ENCODE data around the gene SV2B.

SV2B gene

GRCh38 chr15:91196127-91196526, 96.1 kb downstream of the SV2B start:
- DNase-seq (ENCODE audit: low read depth): no peak
- no peak overlapping the region for H3K4me3 ChIP-seq (ENCODE audit: low read depth, low read length)
- no peak for TF ChIP-seq CTCF (IDR thresholded peaks at IDR 0.05; ENCODE audit: low read depth, low read length, missing control alignments)

DNA sequence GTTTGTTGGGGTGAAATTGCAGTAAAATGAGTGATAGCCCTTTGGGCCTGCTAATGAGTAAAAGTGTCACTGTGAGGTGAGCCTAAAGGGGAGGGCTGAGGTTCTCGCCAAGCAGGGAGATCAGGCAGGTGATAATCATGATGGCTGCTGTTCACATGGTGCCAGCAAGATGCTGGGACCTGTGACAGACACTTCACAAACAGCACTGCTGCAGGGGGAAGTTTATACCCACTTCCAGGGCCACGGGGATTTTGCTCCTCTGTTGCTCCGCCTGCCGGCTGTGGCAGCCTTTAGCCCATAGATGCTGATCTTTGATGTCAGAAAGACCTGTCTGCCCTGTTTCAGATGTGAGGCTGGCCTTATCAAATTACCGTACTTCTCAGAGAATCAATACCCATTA, 96.7 kb downstream of the SV2B start:
- no peak for TF ChIP-seq CTCF (IDR thresholded peaks at IDR 0.05; ENCODE audit: low read depth, low read length, missing control alignments)
- H3K4me3 ChIP-seq (ENCODE audit: low read depth, low read length): no peak overlapping the region
- DNase-seq (ENCODE audit: low read depth): no peak

DNA sequence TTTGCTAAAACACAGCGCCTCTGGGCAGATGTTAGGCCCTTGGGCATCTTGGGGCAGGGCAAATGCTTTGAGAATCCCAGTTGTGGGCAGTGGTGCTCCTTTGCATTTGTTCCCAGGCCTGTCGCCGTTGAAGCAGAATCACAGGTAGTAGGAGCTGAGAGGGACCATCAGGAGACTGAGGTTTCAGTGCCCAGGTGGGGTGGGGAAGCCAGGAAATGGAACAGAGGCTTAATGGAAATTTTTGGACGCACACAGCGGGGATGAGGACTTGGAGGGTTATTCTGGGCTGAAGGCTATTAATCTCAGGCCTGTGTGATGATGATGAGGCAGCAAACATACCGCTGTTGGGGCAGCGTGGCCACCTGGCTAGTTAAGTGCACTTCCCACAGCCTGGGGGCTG, 99.5 kb downstream of the SV2B start:
- no peak overlapping the region for H3K4me3 ChIP-seq (ENCODE audit: low read depth, low read length)
- no peak for DNase-seq (ENCODE audit: low read depth)
- TF ChIP-seq CTCF (IDR thresholded peaks at IDR 0.05; ENCODE audit: low read depth, low read length, missing control alignments): no peak

DNA sequence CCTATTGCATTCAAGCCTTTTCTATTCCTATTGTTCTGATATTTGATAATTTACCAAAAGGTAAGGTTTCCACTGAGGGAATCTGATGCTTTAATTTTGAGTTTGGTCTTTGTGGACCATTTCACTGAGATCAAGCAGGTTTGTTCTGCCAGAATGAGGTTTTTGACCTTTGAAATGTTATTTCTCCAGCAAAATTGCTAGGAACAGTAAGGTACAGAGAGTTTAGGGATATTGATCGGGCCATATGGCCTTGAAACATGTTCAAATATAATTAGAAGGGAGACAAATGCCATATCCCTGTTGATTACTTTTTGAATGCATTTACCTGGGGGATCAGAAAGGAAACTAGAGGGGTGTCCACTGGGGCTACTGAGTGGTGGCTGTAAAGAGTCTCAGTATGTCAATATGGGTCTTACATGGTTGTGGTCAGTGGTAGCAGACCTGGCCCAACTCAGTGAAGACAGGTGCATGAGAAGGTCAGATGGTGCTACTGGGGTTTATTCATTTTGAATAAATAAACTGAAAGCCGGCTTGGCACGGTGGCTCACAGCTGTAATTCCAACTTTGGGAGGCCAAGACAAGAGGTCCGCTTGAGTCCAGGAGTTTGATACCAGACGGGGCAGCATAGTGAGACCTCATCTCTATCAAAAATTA, 100.2 kb downstream of the SV2B start:
- DNase-seq (ENCODE audit: low read depth): no peak
- no peak overlapping the region for H3K4me3 ChIP-seq (ENCODE audit: low read depth, low read length)
- no peak for TF ChIP-seq CTCF (IDR thresholded peaks at IDR 0.05; ENCODE audit: low read depth, low read length, missing control alignments)

GRCh38 chr15:91202510-91203102, 102.5 kb downstream of the SV2B start:
- DNase-seq (ENCODE audit: low read depth): no peak
- no peak for TF ChIP-seq CTCF (IDR thresholded peaks at IDR 0.05; ENCODE audit: low read depth, low read length, missing control alignments)
- H3K4me3 ChIP-seq (ENCODE audit: low read depth, low read length): no peak overlapping the region

DNA sequence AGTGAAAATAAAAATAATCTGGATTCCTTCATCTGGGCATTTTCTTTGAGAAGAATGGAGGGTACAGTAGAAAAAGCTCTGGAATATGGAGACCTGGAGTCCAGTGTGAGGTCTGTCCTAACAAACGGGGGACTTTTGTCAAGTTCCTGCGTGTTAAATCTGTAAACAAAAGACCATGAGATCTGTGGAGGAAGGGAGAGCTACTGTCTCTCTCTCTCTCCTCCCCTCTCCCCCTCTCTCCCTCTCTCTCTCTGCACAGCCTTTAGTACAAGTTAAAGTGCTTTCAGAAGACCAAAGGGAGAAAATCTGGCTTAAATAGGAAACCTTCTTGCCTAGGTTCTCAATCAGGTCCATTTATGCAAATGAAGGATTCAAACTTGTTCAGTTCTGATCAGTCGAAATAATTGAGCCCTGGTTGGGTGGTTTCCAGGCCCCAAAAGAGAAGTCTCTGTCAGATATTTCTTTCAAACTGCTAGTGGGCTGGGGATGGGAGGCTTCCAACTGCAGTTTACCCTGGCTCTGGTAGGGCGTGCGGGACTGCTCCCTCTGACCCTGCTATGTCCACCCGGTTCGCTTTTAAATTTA, 103.7 kb downstream of the SV2B start:
- TF ChIP-seq CTCF (IDR thresholded peaks at IDR 0.05; ENCODE audit: low read depth, low read length, missing control alignments): no peak
- no peak overlapping the region for H3K4me3 ChIP-seq (ENCODE audit: low read depth, low read length)
- DNase-seq (ENCODE audit: low read depth): no peak

DNA sequence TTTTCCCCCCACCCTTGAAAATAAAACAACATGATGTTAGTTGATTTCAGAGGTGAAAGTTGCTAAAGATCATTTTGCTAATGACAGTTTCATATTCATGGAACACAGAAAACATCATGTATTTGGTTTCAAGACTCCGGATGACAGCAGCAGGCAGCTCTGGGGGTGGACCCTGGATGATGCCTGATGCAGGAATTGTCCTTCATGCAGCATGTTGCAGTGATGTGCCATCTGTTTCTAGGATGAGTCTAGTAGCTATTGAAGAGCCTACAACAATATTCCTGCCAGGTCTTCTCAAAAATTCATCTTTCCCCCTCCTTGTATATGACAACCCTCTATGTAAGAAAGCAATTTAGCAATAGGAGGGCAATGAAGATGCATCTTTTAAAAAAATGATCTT, 108.3 kb downstream of the SV2B start:
- no peak for TF ChIP-seq CTCF (IDR thresholded peaks at IDR 0.05; ENCODE audit: low read depth, low read length, missing control alignments)

More for the DNA sequence above, 108.3 kb downstream of the SV2B start:
- no peak overlapping the region for H3K4me3 ChIP-seq (ENCODE audit: low read depth, low read length)
- no peak for DNase-seq (ENCODE audit: low read depth)

Data from GM12864 (cell line).